Activated CD4-positive, alpha-beta T cell treated with anti-CD3 and anti-CD28 coated beads for 24 hours (primary cell): Measurements from ENCODE around the gene TTI1.

ENCODE experiments used
- DNase-seq, 2 donors: peaks; one replicate each; pipeline ENCODE4 v3.0.0-alpha.2; 2020; ENCODE audit warnings: low read depth in 2 of 2

Gene TTI1

GRCh38 chr20:38033330-38034107 lies at the start of gene TTI1, which contains the start of gene RPRD1B:
TTI1 (minus strand) TSS chr20:38033456; CDS start chr20:38013816, 19,640 bp downstream.
RPRD1B (plus strand) TSS chr20:38033746; CDS start chr20:38033948, 202 bp downstream.
- peak; percentile 75 for DNase-seq

GRCh38 chr20:38082894-38083293 lies 49.6 kb upstream of the TTI1 start:
- no peak for DNase-seq

- DNase-seq = no peak
These were observed 48.3 kb upstream of the TTI1 start for GRCh38 chr20:38081575-38081974.

GRCh38 chr20:38079353-38079752 lies 46.1 kb upstream of the TTI1 start:
- no peak for DNase-seq

- no peak for DNase-seq
These were observed 44.8 kb upstream of the TTI1 start for GRCh38 chr20:38078084-38078483.

- no peak for DNase-seq
These were observed 43.3 kb upstream of the TTI1 start for GRCh38 chr20:38076548-38076947.

- DNase-seq = no peak
These were observed 42.1 kb upstream of the TTI1 start for GRCh38 chr20:38075161-38075998.

- DNase-seq = peak in 1 of 2 donors; percentile 29
These were observed 40.2 kb upstream of the TTI1 start for GRCh38 chr20:38073307-38074071.

GRCh38 chr20:38072898-38073297 lies 39.6 kb upstream of the TTI1 start:
- no peak for DNase-seq

- DNase-seq = no peak
These were observed 34.6 kb upstream of the TTI1 start for GRCh38 chr20:38067717-38068365.

GRCh38 chr20:38066969-38067716 lies 33.9 kb upstream of the TTI1 start:
- DNase-seq = no peak

GRCh38 chr20:38065764-38066375 lies 32.6 kb upstream of the TTI1 start:
- DNase-seq = no peak

- DNase-seq = no peak
These were observed 30.8 kb upstream of the TTI1 start for GRCh38 chr20:38063911-38064530.

GRCh38 chr20:38062890-38063289 lies 29.6 kb upstream of the TTI1 start:
- DNase-seq = no peak

GRCh38 chr20:38061109-38061508 lies 27.9 kb upstream of the TTI1 start:
- DNase-seq = no peak

- no peak for DNase-seq
These were observed 27.3 kb upstream of the TTI1 start for GRCh38 chr20:38060536-38060935.

GRCh38 chr20:38059832-38060231 lies 26.6 kb upstream of the TTI1 start:
- DNase-seq = no peak

GRCh38 chr20:38057351-38057972 lies 24.2 kb upstream of the TTI1 start:
- DNase-seq = peak; percentile 52 to 60

GRCh38 chr20:38055848-38056247 lies 22.6 kb upstream of the TTI1 start:
- no peak for DNase-seq
